Measurements from ENCODE around the gene EXD3. TPM values are rescaled to one million over a fixed set of nuclear protein-coding genes. Genes with fewer than 3 reads are reported as not detected.
"Not testable (repeated sequence)": the region's sequence is repeated elsewhere in the genome, so short reads cannot be mapped to it uniquely, and the experiment has no call there.

Gene EXD3
- total and polyA plus RNA-seq, 9 of the 15 experiments (the other 6 are each of a cell fraction or from before 2014, with no cell fraction given), result 0.29 to 12.5 (median 3.9) TPM

DNA sequence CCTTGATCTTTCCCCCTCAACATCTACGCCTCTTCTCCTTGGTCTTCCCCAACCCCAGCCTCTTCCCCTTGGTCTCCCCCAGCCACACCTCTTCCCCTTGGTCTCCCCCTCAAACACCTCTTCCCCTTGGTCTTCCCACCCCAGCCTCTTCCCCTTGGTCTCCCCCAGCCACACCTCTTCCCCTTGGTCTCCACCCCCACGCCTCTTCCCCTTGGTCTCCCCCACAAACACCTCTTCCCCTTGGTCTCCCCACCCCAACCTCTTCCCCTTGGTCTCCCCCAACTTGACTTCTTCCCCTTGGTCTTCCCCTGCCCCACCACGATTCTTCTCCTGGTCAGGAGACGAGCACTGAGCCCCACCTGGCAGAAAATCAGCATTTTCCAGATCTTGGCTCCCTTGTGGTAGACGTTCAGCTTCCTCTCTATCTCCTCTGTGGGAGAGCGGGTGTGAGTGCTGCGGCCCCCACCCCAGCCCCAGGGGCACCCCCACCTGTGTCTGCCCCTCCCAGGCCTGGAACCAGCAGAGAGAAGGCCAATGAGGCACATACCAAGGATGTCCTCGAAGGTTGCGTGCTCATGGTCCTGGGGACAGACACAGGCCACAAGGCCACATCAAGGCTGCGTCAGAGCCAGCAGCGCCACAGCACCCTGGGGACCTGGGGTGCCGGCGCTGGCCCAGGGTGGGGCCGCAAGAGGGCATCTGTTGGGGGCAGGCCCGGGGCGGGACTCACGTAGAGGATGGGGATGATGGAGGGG lies 29.2 kb upstream of the EXD3 start:
- intact Hi-C loops (cut with micrococcal nuclease), result no loop called here
- CTCF ChIA-PET (ENCODE audit: low intra/inter-chr PET ratio), result no interaction called here
- BruUV-seq (replicated peaks), result no TSS peak

DNA sequence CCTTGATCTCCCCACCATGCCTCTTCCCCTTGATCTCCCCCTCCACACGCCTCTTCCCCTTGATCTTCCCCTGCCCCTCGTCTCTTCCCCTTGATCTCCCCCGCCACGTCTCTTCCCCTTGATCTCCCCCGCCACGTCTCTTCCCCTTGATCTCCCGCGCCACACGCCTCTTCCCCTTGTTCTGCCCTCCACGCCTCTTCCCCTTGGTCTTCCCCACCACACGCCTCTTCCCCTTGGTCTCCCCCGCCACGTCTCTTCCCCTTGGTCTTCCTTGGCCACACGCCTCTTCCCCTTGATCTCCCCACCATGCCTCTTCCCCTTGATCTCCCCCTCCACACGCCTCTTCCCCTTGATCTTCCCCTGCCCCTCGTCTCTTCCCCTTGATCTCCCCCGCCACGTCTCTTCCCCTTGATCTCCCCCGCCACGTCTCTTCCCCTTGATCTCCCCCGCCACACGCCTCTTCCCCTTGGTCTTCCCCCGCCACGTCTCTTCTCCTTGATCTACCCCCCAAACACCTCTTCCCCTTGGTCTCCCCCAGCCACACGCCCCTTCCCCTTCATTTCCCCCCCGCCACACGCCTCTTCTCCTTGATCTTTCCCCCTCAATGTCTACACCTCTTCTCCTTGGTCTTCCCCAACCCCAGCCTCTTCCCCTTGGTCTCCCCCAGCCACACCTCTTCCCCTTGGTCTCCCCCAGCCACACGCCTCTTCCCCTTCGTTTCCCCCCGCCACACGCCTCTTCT lies 28.5 kb upstream of the EXD3 start:
- H3K27ac ChIP-seq (ENCODE audit: extremely low read depth, low read depth, low read length); H3K27me3 ChIP-seq (ENCODE audit: control insufficient read depth in 2 of 2, insufficient read depth in 2 of 2, low read length in 2 of 2); DNase-seq (ENCODE audit: extremely low read depth in 1 of 4, low spot score in 3 of 4); BruUV-seq (replicated peaks); in situ Hi-C loops (cut with MboI); H3K79me2 ChIP-seq (ENCODE audit: control insufficient read depth, insufficient read depth, low read length); H2AFZ ChIP-seq (ENCODE audit: low read depth, low read length); POLR2A ChIA-PET; CTCF ChIA-PET (ENCODE audit: low intra/inter-chr PET ratio); intact Hi-C loops (cut with micrococcal nuclease); H3K9ac ChIP-seq (ENCODE audit: insufficient read depth in 1 of 2, low read depth in 2 of 2, low read length in 2 of 2); H3K9me1 ChIP-seq (ENCODE audit: control insufficient read depth, insufficient read depth, low read length); H3K4me3 ChIP-seq; H4K20me1 ChIP-seq (replicated peaks; ENCODE audit: control insufficient read depth, insufficient read depth, low read length); H3K9me3 ChIP-seq (replicated peaks; ENCODE audit: control insufficient read depth, insufficient read depth, low read depth, low read length); ATAC-seq; H3K4me2 ChIP-seq (ENCODE audit: insufficient read depth, low read length): not testable (repeated sequence)
- peaks cover 7 to 85% of the 10 kb centered on the region in 2 experiments for H3K4me1 ChIP-seq (replicated peaks in 1 of 2; ENCODE audit: control insufficient read depth in 2 of 2, insufficient read depth in 2 of 2, low read length in 2 of 2)
- peak; percentile 86 for FAIRE-seq
- no CpG with 5 or more reads among the region's 31 CpGs for WGBS (ENCODE audit: insufficient coverage, low coverage, missing lambda C conversion rate)
- H3K36me3 ChIP-seq (ENCODE audit: control insufficient read depth, insufficient read depth, low read length), result peaks cover 58% of the 10 kb centered on the region

More for the DNA sequence above, 29.2 kb upstream of the EXD3 start:
- H3K4me3 ChIP-seq, result no peak overlapping the region
- no peaks in the 10 kb centered on the region for H3K9me1 ChIP-seq (ENCODE audit: control insufficient read depth, insufficient read depth, low read length)
- no peaks in the 10 kb centered on the region for H3K79me2 ChIP-seq (ENCODE audit: control insufficient read depth, insufficient read depth, low read length)
- POLR2A ChIA-PET, result interaction anchor here (0.6 kb wide), 1 partner anchor 34 kb away, joined by 3 read pairs; no protein-coding TSS in a partner anchor
- TF ChIP-seq ZNF408 (CRISPR knock-in tag; IDR thresholded peaks at IDR 0.05; ENCODE audit: low read depth), result no peak
- TF ChIP-seq ESRRA (IDR thresholded peaks at IDR 0.05; ENCODE audit: borderline replicate concordance, low read depth), result no peak
- TF ChIP-seq, protein P1, sequence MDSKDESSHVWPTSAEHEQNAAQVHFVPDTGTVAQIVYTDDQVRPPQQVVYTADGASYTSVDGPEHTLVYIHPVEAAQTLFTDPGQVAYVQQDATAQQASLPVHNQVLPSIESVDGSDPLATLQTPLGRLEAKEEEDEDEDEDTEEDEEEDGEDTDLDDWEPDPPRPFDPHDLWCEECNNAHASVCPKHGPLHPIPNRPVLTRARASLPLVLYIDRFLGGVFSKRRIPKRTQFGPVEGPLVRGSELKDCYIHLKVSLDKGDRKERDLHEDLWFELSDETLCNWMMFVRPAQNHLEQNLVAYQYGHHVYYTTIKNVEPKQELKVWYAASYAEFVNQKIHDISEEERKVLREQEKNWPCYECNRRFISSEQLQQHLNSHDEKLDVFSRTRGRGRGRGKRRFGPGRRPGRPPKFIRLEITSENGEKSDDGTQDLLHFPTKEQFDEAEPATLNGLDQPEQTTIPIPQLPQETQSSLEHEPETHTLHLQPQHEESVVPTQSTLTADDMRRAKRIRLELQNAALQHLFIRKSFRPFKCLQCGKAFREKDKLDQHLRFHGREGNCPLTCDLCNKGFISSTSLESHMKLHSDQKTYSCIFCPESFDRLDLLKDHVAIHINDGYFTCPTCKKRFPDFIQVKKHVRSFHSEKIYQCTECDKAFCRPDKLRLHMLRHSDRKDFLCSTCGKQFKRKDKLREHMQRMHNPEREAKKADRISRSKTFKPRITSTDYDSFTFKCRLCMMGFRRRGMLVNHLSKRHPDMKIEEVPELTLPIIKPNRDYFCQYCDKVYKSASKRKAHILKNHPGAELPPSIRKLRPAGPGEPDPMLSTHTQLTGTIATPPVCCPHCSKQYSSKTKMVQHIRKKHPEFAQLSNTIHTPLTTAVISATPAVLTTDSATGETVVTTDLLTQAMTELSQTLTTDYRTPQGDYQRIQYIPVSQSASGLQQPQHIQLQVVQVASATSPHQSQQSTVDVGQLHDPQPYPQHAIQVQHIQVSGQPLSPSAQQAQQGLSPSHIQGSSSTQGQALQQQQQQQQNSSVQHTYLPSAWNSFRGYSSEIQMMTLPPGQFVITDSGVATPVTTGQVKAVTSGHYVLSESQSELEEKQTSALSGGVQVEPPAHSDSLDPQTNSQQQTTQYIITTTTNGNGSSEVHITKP (IDR thresholded peaks at IDR 0.05; ENCODE audit: partially characterized antibody), result peak; percentile 5
- FAIRE-seq, result no peak
- no peak overlapping the region for H3K27ac ChIP-seq (ENCODE audit: extremely low read depth, low read depth, low read length)
- H3K36me3 ChIP-seq (ENCODE audit: control insufficient read depth, insufficient read depth, low read length), result peaks cover 65% of the 10 kb centered on the region
- peaks cover 7 to 87% of the 10 kb centered on the region in 2 experiments for H3K4me1 ChIP-seq (replicated peaks in 1 of 2; ENCODE audit: control insufficient read depth in 2 of 2, insufficient read depth in 2 of 2, low read length in 2 of 2)
- no peak for DNase-seq (ENCODE audit: extremely low read depth in 1 of 4, low spot score in 3 of 4)
- H3K4me2 ChIP-seq (ENCODE audit: insufficient read depth, low read length), result no peak overlapping the region
- no peaks in the 10 kb centered on the region for H3K27me3 ChIP-seq (ENCODE audit: control insufficient read depth in 2 of 2, insufficient read depth in 2 of 2, low read length in 2 of 2)
- ATAC-seq, result no peak
- in situ Hi-C loops (cut with MboI), result no loop called here
- H2AFZ ChIP-seq (ENCODE audit: low read depth, low read length), result no peak overlapping the region
- H4K20me1 ChIP-seq (replicated peaks; ENCODE audit: control insufficient read depth, insufficient read depth, low read length), result no peaks in the 10 kb centered on the region
- H3K9ac ChIP-seq (ENCODE audit: insufficient read depth in 1 of 2, low read depth in 2 of 2, low read length in 2 of 2), result peak overlapping the region in 1 of 2 experiments; percentile 1; a peak in 1 of 4 replicates
- H3K9me3 ChIP-seq (replicated peaks; ENCODE audit: control insufficient read depth, insufficient read depth, low read depth, low read length), result no peaks in the 10 kb centered on the region
- WGBS (ENCODE audit: insufficient coverage, low coverage, missing lambda C conversion rate), result 93% methylated on average over 10 of the region's 17 CpGs
